ENCODE data around the gene OR4E2.

OR4E2 gene

DNA sequence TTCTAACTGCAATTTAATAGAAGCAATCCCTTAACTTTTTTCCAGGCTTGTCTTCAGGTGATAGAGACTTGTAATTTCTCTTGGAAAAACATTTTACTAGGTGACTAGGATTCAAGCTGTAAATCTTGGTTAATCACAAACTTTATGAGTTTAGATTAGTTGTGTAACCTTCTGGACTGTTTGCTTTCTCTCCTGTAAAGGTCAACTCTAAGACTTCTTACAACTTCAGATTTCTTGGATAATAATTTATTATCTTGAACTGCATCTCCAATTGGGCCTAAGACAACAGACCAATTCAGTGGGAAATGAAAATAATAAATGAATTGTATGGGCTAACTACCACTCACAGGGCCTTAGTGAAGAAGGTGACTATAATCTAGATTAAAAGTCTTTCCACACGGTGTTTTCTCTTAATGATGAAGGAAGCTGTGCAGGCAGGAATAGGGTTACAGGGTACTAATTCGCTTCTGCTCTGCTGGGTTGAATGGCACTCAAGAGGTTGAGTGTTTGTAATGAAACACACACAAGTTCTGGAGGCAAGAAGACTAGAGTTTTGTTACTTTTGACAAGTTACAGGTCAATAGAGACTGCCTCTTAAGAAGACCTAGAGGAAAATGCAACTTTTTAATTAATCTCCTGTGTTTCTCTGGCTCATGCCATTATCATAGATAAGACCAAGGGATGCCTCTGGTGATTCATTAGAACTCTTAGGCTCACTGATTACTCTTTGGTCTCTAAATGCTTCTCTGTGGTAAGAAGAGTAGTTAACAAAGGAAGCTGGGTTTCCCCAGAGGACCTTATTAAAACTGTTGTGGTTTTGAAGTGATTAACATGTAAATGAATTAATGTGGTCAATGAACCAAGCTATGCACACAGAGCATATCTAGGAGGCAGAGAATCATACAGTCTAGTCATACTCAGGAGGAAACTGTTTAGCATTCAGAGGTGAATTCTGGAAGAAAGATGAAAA is 50.0 kb downstream of the OR4E2 start:
- DNase-seq (ENCODE audit: extremely low spot score) = no peak
- POLR2A ChIA-PET = no interaction called here
- CTCF ChIA-PET = no interaction called here
- no peak for TF ChIP-seq CTCF (IDR thresholded peaks at IDR 0.05; ENCODE audit: control extremely low read depth, extremely low read depth, low read depth, missing control alignments)

GRCh38 chr14:21704338-21704737 is 50.7 kb downstream of the OR4E2 start:
- CTCF ChIA-PET = no interaction called here
- POLR2A ChIA-PET = no interaction called here

GRCh38 chr14:21711360-21711961 is 57.8 kb downstream of the OR4E2 start:
- TF ChIP-seq CTCF (IDR thresholded peaks at IDR 0.05; ENCODE audit: control extremely low read depth, extremely low read depth, low read depth, missing control alignments) = peak; percentile 73
- peak; percentile 52 for DNase-seq (ENCODE audit: extremely low spot score)
- ChIA-PET POLR2A (no interaction called here), CTCF (interaction anchor here (1.0 to 3.4 kb wide), 13 partner anchors 10 to 210 kb away, joined by 3 to 24 read pairs (median 5); no protein-coding TSS in a partner anchor)

More at GRCh38 chr14:21704338-21704737, 50.7 kb downstream of the OR4E2 start:
- TF ChIP-seq CTCF (IDR thresholded peaks at IDR 0.05; ENCODE audit: control extremely low read depth, extremely low read depth, low read depth, missing control alignments) = no peak
- no peak for DNase-seq (ENCODE audit: extremely low spot score)

DNA sequence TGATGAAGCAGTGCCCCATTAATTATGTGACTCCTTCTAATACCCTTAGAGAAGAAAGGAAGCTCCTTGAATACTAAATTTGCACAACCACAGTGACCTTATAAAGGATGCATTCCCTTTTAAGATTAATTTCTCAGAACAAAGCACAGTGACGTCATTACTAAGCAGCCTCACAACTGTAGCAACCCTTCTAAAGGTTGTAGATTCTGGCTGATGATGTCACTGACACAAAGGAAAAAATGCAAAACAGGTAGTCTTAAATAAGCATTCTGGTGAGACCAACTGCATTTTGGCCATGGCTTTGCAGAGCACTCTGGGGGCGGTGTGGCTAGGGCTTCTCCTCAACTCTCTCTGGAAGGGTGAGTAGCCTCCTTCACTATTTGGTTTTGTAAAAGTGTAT is 58.4 kb downstream of the OR4E2 start:
- no peak for DNase-seq (ENCODE audit: extremely low spot score)
- ChIA-PET CTCF (interaction anchor here (1.0 to 3.4 kb wide), 11 partner anchors 10 to 209 kb away, joined by 3 to 24 read pairs (median 6); no protein-coding TSS in a partner anchor), POLR2A (no interaction called here)
- TF ChIP-seq CTCF (IDR thresholded peaks at IDR 0.05; ENCODE audit: control extremely low read depth, extremely low read depth, low read depth, missing control alignments) = no peak

GRCh38 chr14:21714318-21714929 is 60.8 kb downstream of the OR4E2 start:
- CTCF ChIA-PET = no interaction called here
- TF ChIP-seq CTCF (IDR thresholded peaks at IDR 0.05; ENCODE audit: control extremely low read depth, extremely low read depth, low read depth, missing control alignments) = no peak
- DNase-seq (ENCODE audit: extremely low spot score) = no peak
- POLR2A ChIA-PET = no interaction called here

All from GM10248 (cell line).